Measurements from ENCODE around the gene PAH.

The PAH gene

DNA sequence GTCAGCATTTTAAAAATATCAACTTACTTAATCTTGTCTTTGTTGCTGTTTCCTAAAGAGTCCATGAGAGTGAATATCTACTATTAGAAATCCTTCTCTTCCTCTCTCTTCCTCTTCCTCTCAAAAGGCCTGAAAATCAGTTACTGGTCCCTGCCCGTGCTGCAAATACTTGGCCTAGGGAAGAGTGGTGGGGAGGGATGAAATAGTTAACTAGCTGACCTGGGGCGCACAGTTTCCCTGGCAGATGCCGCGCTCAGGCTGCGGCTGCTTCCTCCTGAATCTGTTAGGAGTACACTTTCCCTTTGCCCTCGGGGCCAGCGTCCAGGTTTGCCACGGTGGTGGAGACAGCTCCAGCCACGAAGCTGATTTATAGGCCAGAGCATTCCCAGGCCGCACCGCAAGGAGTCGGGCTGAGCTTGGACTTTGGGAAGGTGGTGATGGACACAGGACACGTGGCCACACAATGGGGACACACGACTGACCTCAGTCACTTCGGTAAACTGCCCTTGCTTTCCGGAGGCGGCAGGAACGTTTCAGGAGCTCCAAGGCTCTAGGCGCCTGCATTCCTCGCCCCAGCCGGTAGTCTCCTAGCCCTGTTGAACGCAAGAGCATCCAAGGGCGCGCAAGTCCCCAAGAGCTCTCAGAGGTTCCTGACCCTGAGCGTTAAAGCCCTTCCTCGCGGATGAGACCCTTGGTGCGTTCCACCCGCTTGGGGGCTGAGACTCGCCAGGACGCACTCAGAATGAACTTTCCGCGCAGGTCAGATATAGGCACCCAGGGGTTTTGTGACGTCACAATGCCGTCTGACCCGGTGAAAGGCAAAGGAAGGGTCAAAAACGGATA, 33.3 kb upstream of the PAH start:
- no peak for DNase-seq (ENCODE audit: low read depth)

DNA sequence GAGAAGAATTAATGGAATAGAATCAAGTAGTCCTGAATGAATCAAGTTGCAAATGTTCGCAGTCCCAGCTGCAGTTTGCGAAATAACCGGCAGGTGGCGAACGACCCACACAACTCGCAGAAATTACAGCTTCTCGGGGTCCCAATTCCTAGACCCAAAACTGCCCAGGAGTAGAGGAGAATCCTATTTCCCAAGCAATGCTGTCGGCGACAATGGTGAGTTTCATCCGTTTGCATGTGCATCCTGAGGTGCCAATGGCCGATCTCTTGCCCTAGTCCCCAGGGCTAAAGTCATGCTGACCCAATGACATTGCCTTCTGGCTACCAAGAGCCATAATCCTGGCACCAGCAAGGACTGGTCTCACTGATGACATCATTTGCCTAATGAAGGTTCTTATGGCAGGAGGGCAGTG, 31.9 kb upstream of the PAH start:
- no peak for DNase-seq (ENCODE audit: low read depth)

DNA sequence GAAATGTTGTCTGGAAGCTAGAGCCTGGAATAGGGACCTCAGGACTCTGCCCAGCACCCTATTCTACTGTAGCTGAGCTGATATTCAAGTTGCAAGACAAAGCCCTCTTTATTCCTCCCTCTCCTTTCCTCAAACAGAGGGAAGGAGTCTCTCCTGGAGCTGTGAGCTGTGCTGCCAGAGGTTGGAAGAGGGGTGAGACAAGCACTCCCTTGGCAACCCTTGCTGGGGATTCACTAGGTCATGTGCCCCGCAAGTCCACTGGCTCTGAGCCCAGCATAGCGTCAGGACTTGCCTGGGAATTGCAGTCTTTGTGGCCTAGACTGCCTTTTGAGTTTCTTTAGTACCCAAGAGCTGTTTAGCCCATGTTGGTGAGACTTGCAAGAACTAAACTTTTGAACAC, 29.0 kb upstream of the PAH start:
- no peak for DNase-seq (ENCODE audit: low read depth)

DNA sequence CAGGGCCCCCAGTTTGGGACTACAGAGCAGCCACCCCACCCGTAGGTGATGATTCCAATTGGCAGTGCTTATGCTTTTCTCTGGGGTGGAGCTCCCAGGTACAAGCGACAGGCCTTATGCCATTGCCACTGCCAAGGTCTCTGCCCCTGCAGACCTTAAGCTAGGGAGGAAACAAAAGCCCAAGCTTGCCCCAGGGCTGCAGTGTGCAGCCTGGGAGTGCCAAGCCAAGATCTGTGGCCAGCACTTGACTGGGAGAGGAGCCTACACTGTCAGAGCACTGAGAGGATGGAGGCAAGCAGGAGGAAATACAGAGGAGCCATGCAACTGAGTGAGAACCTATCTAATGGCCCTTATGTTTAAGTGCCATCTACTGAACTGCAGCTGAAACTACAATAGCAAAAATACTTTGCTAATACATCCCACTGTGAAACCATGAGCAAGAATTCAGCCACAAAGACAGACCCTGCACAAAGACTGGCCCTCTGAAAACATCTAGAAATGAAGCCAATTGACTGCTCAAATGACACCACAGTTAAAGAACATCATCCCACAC, 22.7 kb upstream of the PAH start:
- no peak for DNase-seq (ENCODE audit: low read depth)

DNA sequence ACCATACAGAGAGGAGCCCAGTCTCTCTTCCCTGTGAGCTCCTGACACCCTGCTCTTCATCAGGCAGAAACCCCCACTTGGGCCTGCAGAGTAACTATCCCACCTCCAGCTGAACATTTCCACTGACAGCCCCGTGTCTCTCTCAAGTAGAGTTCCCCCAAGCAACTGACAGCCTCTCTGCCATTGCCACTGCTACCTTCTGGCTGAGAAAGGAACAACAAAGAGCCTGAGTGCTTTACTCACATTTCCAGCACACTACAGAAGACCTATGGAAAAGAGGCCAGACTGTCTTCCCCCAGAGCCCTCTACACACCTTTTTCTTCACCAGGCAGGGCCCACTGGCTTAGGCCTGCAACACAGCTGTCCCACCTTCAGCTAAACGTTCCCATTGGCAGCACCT, 22.0 kb upstream of the PAH start:
- DNase-seq (ENCODE audit: low read depth) = no peak

DNA sequence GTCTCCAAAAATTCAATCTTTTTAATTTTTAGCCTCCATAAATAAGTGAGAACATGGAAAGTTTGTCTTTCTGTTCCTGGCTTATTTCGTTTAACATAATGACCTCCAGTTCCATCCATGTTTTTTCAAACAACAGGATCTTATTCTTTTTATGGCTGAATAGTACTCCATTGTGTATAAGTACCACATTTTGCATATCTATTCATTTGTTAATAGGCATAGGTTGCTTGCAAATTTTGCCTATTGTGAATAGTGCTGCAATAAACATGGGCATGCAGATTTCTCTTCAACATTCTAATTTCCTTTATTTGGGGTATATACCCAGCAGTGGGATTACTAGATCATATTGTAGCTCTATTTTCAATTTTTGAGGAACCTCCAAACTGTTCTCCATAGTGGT, 16.1 kb upstream of the PAH start:
- DNase-seq (ENCODE audit: low read depth) = no peak

DNA sequence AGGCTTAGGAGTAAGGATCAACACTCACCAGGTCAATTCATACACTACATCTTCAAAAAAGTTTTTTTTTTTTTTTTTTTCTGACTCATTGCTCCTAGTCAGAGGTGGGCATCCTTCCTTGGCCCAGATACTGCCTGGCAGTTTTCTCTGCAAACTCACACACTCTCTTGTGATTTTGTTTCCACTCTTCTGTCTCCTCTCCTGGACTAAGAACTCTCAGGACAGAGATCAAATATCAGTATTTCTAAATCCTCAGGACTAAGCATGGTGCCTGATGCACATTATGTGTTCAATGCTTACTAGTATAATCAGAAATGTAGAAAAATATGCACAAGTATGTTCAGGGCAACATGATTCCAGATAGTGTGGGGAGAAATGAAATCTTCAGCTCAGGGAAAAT, 10.2 kb upstream of the PAH start:
- DNase-seq (ENCODE audit: low read depth) = no peak

DNA sequence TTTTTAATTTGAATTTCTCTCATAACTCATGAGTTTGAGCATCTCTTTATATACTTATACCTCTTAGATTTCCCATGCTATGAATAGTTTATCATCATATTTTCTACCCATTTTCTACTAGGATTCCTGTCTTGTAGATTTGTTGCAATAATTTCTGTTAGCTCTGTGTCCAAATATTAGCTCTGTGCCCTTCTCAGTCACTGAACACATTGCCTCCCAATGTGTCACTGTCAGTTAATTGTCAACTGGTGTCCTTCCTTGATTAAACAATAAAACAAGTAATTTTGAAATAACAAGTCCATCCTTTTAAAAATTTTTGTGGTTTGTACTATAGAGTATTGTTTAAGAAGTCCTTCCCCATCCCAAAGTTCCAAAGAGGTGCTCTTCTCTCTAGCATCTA, 4.2 kb upstream of the PAH start:
- no peak for DNase-seq (ENCODE audit: low read depth)

DNA sequence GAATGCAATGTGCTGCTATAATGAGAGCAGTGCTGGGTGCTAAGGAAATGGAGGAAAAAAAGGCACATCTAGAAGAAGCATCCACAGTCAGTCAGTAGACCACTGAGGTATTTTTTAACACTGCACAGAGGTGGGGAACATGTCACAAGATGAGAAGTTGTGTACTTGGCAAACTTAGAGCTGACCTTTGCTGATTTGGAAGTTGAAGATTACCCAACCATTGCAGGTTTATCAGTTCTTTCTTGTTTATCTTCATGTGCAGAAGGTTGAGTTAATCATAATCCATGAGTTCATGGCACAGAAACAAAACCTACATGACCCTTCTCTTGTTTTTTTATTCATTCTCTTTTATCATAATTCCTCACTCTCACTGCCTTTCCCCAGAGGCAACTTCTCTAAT, 3.2 kb upstream of the PAH start:
- DNase-seq (ENCODE audit: low read depth) = no peak

DNA sequence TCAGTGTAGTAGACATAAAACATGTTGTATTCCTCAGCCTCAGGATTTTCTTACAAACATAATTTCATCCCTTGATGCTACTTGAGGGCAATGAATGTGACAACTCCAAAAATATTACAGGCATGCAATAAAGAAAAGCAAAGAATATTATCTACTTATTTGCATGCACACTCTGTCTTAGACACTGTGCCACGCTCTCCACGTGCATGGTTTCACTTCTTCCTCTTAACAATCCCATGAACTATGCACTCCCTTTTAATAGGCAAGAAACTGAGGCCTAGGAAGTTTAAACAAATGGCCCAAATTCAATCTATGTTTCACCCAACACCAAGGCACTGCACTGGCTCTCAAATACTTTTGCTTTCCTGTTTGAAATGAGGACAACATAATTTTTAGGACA, 1.8 kb upstream of the PAH start:
- DNase-seq (ENCODE audit: low read depth) = no peak

DNA sequence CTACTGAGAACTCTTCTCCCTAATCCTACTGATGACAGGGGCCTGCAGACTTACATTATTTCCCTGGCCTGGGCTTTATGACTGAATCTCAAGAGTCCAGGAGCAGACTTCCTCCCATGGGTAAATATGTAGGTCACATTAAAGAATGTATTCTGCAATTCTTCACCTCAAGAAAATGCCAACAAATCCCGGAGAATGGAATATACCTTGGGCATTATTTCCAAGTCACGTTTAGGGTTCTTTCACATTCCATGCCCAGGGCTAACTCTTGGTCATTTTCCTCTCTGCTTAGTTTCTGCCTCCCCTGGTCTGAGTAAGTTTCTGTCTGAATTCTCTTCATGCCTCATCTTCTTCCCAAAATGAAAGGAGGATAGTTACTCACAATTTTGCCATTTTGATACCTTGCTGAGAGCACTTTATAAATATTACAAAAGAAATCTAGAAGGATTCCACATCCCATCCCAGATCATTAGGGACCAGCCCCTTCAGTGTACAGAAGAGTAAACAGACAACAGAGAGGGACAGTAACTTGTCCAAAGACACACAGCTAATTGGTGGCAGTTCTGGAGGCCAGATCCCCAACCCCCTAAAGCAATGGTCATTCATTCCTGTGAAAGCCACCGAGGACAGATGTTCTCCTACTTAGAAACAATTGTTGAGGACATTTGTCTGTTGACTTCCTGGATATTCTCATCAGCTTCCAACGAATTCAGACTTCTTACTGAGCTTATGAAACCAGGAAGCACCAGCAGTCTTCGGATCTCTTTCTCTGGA, 605 bp downstream of the PAH start:
- no peak for DNase-seq (ENCODE audit: low read depth)

DNA sequence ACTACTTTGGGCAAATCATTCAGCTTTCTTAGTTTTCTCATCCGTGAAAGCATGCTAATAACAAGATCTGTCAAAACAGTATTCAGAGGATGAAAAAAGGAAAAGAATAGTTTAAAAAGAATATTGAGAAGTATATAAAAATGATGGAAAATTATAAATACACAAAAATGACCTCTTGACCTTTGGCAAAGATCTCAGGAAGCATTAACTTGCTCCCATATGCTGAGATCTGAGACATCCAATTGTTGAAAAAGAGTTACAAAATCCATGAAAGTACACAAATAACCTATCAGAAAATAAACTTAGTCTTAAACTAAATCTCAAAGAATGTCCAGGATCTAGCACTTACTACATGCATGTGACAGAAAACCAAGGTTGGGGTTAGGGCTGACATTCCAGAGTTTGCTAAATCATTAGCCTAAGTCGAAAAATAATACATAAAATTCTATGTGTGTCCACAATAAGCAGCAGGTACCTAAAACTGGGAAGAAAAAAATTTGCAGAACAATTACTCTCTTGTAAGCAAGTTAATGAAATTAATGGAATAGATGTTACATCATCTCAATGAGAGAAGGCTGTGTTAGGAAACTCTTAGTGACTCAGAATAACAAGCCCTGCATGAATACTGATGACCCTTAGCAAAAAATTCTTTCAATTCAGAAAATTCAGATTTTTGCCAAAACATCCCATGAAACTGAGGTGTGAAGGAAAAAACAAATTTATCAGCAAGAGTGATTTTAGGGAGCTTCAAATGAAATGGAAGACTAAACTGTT, 3.4 kb downstream of the PAH start:
- DNase-seq (ENCODE audit: low read depth) = no peak

DNA sequence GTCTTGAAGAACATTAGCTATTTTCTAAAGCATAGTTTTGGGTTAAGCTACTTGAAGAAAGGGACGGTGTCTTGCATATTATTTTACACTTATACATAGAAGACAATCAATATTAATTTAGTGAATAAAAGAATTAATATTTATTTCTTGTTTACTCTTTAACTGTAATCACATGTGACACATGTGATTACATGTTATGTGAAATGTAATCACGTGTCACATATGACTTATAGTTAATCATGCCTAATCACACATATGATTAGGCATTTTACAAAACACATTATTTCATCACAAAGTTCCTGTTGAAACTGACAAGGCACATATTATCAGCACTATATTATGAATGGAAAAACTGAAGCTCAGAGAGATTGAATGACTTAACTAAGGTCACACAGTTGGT, 4.8 kb downstream of the PAH start:
- DNase-seq (ENCODE audit: low read depth) = no peak

DNA sequence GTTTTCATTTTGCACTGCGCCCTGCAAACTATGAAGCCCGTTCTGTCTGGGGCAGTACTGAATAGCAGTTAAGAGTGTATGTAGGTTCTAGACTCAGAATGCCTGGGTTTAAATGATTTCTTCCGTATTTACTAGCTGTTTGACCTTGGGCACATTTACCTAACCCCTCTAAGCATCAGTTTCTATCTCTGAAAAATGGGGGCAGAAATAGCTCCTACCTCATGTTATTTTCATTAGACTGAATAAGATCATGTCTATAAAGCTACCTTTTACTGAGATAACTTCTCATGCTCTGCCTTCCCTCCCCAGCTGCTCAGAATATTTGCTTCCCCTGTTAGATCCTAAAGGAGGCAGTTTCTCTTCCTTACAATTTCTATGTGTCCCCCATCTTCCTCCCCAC, 5.7 kb downstream of the PAH start:
- no peak for DNase-seq (ENCODE audit: low read depth)

DNA sequence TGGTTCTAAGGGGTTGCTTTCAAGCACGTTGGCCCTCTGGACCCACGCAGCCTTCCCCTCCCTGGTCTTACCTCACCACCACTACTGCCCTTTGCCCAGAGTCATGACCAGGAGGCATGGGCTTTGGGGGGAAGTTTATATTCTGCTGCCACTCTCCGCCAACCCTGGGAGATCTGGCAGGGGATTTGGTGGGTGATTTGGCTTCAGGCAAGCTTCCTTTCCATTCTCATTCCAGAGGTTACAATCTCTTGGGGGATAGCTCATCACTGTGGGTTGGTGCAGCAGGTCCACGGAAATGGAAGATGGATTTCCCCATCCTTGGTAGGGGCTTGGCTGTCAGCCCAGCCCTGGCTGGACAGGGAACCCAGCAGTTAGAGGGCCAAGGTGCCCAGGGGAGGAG, 6.3 kb downstream of the PAH start:
- no peak for DNase-seq (ENCODE audit: low read depth)

DNA sequence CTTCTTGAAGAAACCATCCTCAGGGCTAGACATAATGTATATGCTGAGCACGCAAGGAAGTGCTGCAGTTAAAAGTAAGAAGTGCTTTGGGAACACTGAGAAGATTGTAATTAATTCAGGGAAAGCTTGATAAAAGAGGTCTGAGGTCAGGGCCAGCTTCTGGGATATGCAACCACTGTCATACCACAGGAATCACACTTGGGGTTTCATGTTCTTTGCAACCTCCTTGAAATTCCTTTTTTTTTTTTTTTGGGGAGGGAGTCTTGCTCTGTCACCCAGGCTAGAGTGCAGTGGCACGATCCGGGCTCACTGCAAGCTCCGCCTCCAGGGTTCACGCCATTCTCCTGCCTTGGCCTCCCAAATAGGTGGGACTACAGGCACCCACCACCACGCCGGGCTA, 6.9 kb downstream of the PAH start:
- DNase-seq (ENCODE audit: low read depth) = no peak

DNA sequence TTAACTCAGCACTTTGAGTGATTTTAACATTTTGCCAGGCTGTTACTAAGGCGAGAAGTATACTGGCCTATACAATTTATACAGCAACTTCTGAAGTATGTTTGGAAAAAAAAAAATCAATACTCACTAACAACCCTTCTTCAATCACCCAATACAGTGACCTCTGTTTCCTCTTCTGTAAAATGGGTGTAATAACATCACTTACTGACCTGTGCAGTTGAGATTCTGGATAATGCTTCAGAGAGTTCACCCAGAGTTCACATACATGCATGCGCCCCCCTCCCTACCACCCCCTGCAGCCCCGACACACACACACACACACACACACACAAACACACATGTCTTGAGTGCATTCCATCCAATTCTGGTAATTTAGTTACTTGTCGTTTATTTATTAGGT, 9.1 kb downstream of the PAH start:
- DNase-seq (ENCODE audit: low read depth) = no peak

DNA sequence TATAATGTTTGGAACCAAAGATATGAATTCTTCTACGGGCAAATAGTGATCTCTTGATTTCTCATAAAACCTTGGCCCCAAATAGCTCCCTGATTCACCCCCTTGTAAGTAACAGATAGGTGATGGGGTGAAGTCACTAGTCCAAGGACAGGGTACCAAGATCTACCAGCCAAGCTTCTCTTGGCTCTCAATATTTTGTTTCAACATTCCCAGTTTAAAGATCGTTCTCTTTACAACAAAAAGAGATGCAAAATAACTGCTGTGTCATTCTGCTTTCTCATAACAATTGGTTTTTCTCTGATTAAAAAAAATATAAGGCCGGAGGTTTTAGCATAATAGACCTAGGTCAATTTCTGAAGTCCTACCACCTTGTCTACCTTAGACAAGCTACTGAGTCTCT, 11.8 kb downstream of the PAH start:
- no peak for DNase-seq (ENCODE audit: low read depth)

DNA sequence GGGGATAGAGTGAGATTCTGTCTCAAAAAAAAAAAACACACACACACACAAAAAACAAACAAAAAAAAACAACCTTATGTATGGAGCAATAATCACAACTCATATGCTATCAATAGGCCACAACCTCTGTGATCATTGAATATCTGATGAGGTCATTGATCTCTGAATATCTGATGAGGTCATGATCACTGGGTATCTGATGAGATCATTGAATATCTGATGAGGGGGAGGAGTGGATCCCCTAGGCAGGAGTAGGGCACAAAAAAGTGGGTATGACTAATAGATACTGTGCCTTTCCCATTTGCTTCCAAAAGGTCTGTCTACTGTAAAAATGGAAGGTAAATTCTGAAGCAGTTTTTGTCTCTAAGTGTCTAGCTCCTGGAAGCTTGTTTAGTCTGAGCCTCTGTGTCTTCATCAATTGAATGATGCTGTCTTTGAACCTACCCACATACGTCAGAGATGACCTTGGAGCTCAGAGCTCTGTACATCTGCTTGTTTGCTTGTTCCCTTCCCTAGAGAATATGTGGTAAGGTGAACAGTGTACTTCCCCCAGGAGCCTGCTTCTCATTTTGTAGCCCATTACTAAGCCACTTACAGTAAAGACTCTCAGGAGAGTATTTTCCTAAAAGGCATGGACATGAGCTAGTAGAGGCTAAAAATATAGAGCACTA, 13.6 kb downstream of the PAH start:
- no peak for DNase-seq (ENCODE audit: low read depth)

DNA sequence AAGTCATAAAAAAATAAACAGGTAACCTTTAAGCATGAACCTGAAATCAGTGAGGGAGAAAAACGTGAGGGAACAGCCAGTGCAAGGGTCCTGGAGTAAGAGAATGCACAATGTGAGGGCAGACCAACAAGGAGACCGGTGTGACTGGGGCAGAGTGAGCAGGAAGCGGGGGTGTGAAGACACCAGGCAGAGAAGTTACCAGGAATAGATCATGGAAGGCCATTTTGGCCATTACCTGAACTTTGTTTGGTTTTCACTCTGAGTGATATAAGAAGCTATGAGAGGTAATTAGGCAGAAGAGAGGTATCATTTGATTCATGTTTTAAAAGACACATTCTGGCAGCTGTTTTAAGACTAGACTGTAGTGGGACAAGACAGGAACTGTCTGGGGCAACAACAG, 15.0 kb downstream of the PAH start:
- no peak for DNase-seq (ENCODE audit: low read depth)

DNA sequence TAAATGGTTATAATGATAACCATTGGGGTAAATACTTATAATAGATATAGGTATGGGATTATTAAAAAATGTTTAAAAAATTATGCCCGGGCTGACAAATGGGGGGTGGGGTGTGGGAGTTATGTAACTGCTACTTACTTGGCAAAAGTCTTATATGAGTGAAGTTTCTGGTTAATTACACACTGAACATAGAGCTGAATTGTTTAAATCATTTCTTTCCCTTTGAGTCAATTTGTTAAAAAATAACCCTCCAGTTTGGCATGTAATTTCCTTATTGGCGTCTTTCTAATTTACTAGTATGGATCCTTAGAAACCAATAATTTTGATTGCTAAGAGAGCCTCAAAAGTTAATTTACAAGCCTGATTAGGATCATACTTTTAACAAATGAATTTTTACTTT, 16.7 kb downstream of the PAH start:
- DNase-seq (ENCODE audit: low read depth) = no peak

DNA sequence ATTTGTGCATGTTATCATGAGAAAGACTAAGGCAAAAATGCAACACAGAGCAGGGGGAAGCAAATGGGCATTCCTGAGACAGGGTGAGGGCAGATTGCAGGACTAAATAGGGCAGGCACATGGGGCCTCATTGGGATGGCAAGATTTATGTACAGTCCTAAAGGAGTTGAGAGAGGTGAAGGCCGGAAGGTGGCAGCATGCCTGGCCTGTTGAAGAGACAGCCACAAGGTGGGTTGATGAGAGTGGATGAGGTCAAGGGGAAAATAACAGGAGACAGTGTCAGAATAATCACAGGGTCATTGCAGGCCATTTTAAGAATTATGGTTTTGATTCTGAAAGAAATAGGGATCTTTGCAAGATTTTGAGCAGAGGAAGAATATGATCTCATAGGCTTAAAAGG, 21.0 kb downstream of the PAH start:
- DNase-seq (ENCODE audit: low read depth) = no peak

Data from stimulated activated CD8-positive, alpha-beta memory T cell treated with anti-CD3 and anti-CD28 coated beads, Interleukin-12 subunit alpha, Interleukin-12 subunit beta, amount 100 ng/mL, for 4 hours (primary cell).